Measurements from ENCODE around the gene GRN.
"Not testable (repeated sequence)": the region's sequence is repeated elsewhere in the genome, so short reads cannot be mapped to it uniquely, and the experiment has no call there.

The GRN gene

DNA sequence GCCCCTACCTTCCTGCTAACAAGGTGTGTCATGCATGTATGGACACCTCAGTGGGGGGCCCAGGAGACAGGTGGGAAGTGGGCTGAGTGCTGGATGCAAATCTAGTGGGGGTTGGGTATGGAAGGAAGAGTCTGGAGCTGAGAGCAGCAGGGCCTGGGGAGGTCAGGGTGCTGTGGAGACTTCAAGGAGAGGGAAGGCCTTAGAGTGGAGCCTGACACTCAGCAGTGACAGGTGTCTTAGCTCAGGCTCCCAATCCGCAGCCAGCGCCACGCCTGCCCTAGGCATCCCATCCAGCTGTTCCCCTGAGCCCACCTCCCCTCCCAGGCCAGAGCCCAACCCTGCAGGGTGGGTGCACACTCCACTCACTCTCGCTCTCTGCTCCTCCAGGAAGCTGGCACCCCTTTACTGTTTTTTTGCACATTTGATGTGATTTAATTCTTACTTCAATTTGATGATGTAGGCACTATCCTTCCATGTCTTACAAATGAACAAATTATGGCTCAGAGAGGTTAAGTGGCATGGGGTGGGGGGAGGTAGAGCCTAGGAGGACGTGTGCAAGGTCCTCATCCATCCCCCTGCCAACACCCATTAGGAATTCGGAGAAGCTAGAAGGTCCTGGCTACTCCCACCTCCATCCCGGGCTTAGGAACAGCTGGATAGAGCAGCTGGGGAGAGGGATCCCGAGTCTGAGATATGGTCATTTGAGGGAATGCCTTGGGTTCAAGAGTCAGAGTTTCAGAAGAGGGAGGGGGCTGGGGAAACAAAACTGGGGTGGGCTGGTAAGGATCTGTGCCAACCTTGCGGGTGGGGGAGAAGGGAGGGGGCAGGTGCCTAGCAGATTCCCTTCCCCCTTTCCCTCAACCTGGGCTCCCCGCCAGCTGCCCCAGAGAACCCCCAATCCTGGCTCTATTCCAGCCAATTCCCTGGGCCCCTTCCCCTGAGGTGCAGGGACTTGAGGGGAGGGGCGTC lies 16.5 kb downstream of the GRN start:
- no peak for DNase-seq (ENCODE audit: low spot score)

DNA sequence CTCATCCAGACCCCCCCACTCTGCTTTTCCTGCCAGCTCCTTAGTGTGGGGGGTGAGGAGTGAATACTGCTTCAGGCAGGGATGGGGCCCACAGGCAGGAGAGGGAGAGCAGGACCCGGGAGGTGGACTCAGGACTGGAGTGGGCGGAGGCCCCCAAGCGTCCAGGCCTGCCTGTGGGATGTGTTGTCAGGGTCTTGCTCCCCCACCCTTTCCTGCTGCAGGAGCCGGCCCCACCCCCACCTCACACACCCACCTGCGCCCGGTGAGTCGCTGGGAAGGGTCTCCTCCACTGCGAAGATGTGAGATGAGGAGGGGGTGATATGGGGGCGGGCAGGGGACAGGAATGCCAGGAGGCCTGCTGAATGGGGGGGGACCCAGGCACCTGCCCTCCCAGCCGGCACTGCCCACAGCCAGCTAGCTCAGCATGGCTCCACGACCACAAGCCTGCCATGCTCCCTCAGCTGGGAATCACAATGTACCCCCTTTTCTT lies 17.4 kb downstream of the GRN start:
- no peak for DNase-seq (ENCODE audit: low spot score)

DNA sequence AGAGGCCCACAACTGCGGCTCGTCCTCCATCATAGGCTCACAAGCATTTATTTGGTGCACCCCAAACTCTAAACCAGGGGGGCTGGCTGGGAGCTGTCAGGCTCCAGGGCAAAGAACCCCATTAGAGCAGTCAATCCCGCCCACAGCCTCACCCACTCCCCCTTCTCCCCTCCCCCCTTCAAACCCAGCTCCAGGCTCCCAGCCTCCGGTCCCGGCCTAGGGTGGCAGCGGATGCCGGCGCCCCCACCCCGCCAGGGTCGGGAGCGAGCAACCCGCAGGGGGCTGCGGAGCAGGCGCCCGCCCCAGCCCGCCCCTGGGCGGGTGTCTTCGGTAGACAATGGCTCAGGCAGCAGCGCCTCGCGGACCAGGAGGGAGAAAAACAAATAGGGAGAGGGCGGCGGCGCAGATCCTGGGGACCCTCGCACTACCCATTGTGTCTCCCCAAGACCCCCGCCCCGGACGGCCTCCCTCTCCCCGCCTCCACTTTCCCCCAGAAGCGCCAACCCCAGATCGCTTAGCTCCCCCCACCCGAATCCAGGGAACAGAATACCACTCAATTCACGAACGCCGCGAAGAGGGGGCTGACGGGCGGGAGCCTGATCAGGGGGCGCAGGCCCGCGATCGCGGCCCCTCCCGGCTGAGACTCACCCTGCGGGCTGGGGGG lies 18.0 kb downstream of the GRN start:
- DNase-seq (ENCODE audit: low spot score), result no peak

DNA sequence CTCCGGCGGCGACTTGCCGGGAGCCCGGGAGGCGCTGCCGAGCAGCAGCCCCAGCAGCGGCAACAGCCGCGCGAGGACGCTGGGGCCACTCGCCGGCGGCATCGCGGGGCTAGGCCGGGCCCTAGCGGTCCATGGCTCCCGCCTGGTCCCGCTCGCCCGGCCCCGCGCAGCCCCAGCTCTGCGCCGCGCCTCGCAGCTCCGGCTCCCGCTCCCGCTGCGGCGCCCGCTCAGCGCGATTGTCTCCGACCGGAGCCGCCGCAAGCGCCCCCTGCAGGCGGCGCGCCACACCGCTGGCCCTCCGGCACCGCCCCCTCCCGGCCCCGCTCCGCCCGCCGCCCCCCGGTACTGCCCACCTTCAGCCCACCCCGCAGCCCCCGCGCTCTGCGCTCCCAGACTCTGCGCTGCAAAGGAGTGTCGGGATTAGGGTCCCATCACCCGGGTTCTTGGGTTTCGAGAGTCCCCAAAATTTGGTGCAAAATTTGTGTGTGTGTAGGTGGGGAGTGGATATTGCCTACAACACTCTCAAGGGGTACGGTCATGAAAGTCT lies 18.6 kb downstream of the GRN start, which contains the start of gene FAM171A2:
FAM171A2 (minus strand) TSS at position 241 of the 547 bp plus-strand sequence; CDS start at position 102, 139 bp downstream.
- DNase-seq (ENCODE audit: low spot score), result no peak

DNA sequence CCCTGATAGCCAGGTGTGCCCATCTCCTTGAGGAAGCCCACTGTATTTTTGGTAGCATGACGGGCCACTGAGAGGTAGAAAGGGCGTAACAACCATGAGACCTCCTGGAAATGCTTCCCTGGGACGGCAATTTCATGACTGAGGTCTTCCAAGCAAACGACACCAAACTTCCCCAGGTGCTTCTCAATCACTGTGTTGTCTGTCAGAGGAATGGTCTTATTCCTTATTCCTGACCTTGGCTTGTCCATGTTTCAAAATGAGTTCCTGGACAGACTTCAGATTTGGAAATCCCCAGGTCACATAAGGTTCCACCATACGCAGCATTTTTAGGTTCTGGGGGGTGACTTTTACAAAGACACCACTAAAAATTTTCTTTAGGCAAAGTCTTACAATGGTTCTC lies 19.9 kb downstream of the GRN start:
- DNase-seq (ENCODE audit: low spot score), result not testable (repeated sequence)

DNA sequence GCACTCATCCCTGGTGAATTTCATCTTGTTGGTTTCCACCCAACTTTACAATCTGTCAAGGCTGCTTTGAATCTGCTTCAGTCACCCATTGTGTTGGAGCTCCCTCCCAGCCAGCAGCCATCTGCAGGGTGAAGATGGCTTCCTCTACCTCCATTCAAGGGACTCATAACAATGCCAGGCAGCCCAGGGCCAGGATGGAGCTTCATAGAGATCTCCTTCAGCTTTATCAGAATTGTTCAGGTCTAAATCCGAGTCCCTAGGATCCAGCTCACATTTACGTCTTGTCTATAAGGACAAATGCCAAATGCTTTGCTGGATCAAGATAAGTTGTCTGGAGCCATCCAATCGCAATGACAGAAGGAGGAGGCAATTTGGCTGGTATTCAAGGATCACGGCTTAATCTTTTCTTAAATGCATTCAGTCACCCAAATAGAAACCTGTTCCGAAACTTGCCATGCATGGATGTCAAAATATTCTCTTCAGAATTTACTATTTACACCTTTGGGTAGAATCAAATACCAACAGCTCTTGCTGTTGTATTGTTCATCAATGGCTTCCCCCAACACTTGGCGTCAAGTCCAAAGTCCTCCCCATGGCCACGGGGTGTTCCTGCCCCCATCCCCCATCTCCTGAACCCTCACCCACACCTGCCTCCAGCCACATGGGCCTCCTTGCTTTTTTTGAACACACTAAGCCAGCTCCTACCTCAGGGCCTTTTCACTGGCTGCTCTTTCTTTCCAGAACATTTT lies 22.3 kb downstream of the GRN start:
- DNase-seq (ENCODE audit: low spot score), result peak; percentile 91

DNA sequence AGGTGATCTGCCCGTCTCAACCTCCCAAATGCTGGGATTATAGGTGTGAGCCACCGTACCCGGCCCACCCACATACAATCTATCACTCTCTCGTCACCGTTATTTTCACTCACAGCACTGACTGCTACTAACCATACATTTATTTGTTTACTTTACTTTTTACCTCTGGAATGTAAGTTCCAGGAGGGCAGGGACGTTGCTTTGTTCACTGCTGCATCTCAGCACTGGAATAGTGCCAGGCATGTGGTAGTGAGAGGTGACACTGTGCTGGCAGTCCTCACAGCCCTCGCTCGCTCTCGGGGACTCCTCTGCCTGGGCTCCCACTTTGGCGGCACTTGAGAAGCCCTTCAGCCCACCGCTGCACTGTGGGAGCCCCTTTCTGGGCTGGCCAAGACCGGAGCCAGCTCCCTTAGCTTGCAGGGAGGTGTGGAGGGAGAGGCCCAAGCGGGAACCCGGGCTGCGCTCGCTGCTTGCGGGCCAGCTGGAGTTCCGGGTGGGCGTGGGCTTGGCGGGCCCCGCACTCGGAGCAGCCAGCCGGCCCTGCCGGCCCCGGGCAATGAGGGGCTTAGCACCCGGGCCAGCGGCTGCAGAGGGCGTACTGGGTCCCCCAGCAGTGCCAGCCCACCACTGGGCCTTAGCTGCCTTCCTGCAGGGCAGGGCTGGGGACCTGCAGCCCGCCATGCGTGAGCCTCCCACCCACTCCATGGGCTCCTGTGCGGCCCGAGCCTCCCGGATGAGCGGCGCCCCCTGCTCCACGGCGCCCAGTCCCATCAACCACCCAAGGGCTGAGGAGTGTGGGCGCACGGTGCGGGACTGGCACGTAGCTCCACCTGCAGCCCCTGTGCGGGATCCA lies 23.5 kb downstream of the GRN start:
- DNase-seq (ENCODE audit: low spot score), result not testable (repeated sequence)

DNA sequence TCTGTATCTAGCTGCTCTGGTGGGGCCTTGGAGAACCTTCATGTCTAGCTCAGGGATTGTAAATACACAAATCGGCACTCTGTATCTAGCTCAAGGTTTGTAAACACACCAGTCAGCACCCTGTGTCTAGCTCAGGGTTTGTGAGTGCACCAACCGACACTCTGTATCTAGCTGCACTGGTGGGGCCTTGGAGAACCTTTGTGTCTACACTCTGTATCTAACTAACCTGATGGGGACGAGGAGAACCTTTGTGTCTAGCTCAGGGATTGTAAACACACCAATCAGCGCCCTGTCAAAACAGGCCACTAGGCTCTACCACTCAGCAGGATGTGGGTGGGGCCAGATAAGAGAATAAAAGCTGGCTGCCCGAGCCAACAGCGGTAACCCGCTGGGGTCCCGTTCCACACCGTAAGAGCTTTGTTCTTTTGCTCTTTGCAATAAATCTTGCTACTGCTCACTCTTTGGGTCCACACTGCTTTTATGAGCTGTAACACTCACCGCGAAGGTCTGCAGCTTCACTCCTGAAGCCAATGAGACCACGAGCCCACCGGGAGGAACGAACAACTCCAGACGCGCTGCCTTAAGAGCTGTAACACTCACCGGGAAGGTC lies 24.4 kb downstream of the GRN start:
- not testable (repeated sequence) for DNase-seq (ENCODE audit: low spot score)

DNA sequence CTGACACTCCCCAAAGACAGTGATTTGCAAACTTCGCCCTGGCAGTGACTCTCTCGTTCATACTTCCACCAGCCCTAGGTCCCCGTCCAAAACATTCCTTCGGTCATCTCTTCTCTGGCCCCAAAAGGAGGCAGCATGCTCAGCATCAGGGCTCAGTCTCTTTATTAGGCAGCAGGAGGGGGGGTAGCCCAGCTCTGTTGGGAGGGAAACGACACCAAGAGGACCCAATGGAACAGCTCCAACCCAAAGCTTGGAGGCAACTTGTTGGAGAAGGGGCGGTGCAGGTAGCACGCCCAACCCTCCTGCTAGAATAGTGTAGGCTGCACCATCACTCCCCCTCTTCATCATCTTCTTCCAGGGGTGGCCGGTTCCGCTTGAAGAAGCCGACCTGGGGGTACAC lies 26.9 kb downstream of the GRN start:
- no peak for DNase-seq (ENCODE audit: low spot score)

DNA sequence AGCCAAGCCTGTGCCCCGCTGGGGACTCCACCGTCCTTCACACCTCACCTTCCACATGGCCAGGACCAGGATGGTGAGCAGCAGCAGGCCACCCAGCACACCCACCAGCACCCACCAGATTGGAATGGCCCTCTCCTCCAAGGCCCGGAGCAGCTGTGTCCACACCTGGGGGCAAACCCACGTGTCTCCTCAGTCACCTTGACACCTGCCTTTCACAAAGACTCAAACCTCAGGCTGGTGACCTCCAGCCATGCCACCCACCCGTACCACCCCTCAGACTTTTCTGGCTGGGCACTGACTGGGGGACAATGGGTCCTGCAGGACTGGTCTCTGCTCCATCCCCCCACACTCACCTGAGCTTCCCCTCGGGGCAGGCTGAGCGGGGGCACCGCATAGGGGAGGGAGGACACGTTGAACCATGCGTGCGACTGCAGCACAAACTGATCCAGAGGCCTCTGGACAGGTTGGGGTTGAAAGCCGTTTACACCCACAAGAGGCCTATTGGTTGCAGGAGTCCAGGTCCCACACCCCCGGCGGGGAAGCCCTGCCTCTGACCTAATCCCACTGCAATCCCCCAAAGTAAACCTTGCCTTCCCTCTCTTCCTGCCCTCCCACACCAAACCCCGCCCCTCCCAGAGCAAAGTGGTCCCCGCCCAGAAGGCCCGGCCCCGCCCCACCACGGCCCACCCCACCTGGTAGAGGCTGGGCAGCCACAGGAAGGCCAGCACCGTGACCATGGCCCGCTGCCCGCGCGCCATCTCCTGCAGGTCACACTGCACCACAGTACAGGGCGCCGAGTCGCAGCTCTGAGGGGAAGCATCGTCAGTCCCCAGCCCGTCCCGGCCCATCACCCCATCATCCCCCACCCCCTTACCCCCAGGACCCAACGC lies 29.4 kb downstream of the GRN start:
- DNase-seq (ENCODE audit: low spot score), result no peak

DNA sequence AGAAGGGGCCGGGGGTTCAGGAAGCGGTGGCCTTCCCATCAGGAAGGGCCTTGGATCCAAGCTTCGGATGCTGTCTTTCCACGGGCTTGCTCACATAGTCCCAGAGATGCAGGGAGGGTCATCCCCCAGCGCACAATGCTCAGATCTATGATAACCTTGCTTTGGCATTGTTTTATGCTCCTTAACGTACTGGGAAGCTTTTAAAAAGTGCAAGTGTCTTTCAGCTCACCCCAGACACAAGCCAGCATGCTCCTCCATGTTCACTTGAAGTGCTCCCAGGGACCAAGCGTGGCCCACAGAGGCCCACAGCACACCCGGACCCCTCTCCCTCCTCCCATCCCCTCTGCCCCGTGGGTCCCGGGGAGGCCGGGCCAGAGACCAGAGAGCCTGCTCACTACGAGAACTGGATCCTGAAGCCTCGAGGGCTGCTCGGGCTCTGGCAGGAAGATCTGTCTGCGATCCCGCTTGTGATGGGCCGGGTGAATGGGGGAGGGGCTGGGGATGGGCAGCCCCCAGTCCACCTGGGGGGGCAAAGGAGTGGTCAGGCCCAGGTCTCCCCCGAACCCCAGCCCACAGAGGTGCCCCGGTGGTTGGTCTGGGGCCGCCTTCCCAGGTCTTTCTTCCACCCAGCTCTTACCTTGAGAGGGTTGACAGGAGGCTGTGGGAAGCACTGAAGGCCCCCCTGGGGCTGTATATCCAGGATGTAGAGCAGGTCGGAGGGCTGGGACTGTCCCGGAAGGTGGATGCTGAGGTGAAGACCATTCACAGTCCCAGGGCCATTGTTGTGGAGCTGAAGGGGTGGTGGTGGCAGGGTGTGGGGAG lies 30.3 kb downstream of the GRN start:
- DNase-seq (ENCODE audit: low spot score), result no peak

DNA sequence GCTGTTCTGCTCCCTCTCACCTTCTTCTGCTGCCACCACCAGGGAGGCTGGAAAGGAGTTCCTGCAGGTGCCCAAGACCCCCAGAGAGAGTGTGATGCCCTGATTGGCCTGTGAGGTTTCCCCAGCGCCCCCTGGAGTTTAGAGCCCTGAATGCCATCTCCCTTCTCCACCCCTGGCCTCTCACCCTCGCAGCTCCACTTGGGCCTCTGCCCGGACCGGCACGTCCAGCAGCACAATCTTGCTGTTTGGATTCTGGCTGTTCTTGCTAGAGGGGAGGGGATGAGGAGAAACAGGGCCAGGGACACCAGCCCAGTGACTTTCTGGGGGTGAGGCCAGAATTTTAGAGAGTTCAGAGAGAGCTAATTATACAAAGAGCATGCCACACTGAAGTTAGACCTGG lies 31.0 kb downstream of the GRN start:
- DNase-seq (ENCODE audit: low spot score), result no peak

DNA sequence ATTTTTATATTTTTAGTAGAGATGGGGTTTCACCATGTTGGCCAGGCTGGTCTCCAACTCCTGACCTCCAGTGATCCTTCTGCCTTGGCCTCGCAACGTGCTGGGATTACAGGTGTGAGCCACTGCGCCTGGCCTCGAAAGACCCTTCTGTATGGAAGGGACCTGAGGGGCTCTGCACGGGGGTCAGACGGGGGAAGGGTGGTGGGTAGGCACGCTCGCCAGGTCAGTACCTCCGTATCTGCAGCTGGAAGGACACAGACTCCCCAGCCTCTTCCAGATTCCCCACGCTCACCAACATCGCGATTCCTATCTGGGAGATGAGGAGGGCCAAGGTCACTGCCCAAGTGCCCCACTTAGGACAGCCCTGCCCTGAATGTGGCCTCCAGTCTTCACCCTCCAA lies 31.7 kb downstream of the GRN start:
- DNase-seq (ENCODE audit: low spot score), result no peak

DNA sequence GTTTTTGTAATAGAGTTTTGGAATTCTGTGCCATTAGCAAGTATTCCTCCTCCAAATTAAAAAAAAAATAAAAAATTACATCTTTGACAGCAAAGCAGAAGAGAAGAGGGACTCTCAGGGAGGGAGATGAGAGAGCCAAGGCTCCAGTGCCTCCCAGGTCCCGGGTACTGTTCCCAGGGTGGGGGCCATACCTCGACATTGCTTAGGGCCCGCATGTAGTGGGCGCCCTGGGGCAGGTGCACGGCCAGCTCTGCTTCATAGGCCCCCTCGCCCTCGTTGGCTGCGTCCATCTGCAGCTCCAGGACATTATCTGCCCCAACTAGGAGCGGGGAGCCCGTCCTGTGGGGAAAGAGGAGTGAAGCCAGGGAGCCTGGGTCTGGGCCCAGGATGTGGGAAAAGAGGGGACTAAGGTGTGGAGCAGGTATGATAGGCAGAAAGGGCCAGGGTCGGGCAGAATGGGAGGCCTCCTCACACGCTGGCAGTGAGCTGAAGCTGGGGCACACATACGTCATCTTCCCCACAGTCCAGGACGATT lies 33.1 kb downstream of the GRN start:
- DNase-seq (ENCODE audit: low spot score), result no peak

DNA sequence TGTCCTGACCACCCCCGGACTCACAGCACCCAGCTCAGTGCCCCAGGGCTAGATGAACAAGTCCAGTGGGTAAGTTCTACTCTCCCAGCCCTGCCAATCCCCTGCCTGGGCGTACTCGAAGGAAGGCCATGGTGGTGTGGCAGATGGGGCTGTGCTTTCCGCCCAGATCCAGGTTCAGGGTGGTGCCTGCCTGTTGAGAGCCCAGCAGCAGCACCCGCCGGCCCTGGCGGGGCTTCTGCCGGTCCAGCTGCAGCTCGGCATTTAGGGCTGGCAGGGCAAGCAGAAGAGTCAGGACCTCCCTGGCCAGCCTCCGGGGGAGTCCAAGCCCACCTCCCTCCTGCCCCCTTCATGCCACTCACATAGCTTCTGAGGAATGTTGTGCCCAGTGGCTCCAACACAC lies 34.8 kb downstream of the GRN start:
- no peak for DNase-seq (ENCODE audit: low spot score)

DNA sequence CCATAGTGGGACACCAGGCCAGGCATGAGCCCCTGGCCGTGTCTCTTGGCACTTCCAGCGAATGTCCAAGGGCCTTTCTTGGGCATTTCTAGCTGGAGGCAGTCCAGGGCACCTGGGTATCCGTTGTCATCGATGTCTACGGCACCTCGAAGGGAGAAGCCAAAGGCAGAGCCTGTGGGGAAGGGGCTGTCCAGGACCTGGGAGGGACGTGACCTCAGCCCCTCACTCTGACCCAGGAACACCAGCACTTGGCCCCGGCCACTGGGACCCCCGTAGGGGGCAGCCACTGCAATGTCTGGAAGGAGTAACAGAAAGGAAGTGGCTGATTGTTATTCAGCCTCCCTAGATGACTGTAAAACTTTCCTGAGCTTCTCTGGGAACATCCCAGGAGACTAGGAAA lies 35.7 kb downstream of the GRN start:
- DNase-seq (ENCODE audit: low spot score), result no peak

DNA sequence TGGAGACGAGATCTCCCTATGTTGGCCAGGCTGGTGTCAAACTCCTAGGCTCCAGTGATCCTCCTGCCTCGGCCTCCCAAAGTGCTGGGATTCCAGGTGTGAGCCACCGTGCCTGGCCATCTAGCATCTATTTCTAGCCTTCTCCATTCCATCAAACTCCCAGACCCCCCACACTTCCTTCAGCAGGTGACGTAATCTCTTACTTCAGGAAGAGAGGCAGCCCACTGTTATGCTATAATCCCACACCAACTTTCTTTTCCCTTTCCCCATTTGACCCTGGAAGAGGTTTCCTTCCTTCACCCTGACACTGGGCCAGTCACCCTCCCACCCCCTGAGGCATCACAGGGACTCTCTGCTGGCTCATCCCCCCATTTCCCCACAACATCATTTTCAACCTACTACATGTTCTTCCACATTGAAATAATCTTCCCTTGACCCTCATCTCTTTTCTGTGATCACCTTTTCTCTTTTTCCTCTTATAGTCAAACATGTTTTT lies 36.8 kb downstream of the GRN start:
- DNase-seq (ENCODE audit: low spot score), result no peak

DNA sequence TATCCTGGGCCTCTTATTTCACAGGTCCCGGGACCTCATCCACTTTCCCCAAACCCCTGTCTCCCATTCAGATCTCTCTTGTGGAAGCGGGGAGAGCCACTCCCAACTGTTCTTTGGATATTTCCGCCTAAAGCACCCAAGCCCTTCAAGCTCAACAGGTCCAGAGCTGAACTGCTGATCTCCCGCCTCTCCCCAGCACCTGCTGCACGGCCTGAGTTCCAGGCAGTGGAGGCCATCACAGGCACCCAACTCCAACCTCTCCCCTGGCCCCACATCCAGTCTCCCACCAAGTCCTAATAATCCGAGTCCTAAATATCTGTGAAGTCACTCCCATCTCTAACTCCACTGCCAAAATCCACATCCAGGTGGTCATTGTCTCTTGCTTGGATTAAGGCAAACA lies 37.8 kb downstream of the GRN start:
- DNase-seq (ENCODE audit: low spot score), result no peak

All from cerebellar cortex (tissue), 1 donor.